ENCODE results near the gene ARPC1A. TPM values are rescaled to one million over a fixed set of nuclear protein-coding genes. Genes with fewer than 3 reads are reported as not detected.

Gene ARPC1A
- total RNA-seq, 5 donors from 2014 or later (not counting 1 experiment from before 2014, with no cell fraction given) = 30.6 to 49.1 (median 40.4) TPM

GRCh38 chr7:99359465-99360154, 33.9 kb downstream of the ARPC1A start:
- CTCF ChIA-PET = interaction anchor here in 1 of 2 donors (0.7 kb wide), 2 partner anchors 15 to 48 kb away, joined by 5 to 8 read pairs; partner anchors contain the start of gene ARPC1B
- H3K36me3 ChIP-seq (ENCODE audit: control insufficient read depth in 2 of 2, extremely low read depth in 1 of 2, insufficient read depth in 1 of 2, low read length in 1 of 2) = peaks cover 28 to 78% of the 10 kb centered on the region in 2 donors
- no peak for DNase-seq
- no peaks in the 10 kb centered on the region for H3K4me1 ChIP-seq (ENCODE audit: control insufficient read depth in 1 of 2, extremely low read depth in 1 of 2, insufficient read depth in 2 of 2, low read length in 2 of 2)
- Mint-ChIP-seq H3K27me3 (no peaks in the 10 kb centered on the region), H3K27ac (peak overlapping the region in 1 of 2 donors; percentile 44), H3K9me3 (no peaks in the 10 kb centered on the region), H3K36me3 (peaks cover 45% of the 10 kb centered on the region), H3K4me3 (no peak overlapping the region), H3K4me1 (no peaks in the 10 kb centered on the region)
- 96% methylated on average over 19 of the region's 22 CpGs for WGBS (ENCODE audit: insufficient coverage)
- POLR2A ChIA-PET = no interaction called here
- H3K4me3 ChIP-seq (ENCODE audit: control insufficient read depth in 1 of 2, extremely low read depth in 1 of 2, low read length in 1 of 2) = no peak overlapping the region
- H3K9me3 ChIP-seq = no peaks in the 10 kb centered on the region
- ATAC-seq (replicated peaks in 1 of 4) = no peak
- no peak overlapping the region for H3K27ac ChIP-seq (ENCODE audit: low read length)
- H3K27me3 ChIP-seq (replicated peaks in 1 of 2; ENCODE audit: control insufficient read depth in 2 of 2, extremely low read depth in 1 of 2, insufficient read depth in 2 of 2, low read length in 1 of 2) = no peaks in the 10 kb centered on the region

- H3K9me3 ChIP-seq = no peaks in the 10 kb centered on the region
- H3K36me3 ChIP-seq (ENCODE audit: control insufficient read depth in 2 of 2, extremely low read depth in 1 of 2, insufficient read depth in 1 of 2, low read length in 1 of 2) = peaks cover 35 to 80% of the 10 kb centered on the region in 2 donors
- Mint-ChIP-seq H3K9me3 (no peaks in the 10 kb centered on the region), H3K27me3 (no peaks in the 10 kb centered on the region), H3K36me3 (peaks cover 43% of the 10 kb centered on the region), H3K27ac (no peak overlapping the region), H3K4me3 (no peak overlapping the region), H3K4me1 (no peaks in the 10 kb centered on the region)
- peaks cover 0 to 4% of the 10 kb centered on the region in 2 experiments for H3K4me1 ChIP-seq (ENCODE audit: control insufficient read depth in 1 of 2, extremely low read depth in 1 of 2, insufficient read depth in 2 of 2, low read length in 2 of 2)
- ATAC-seq (replicated peaks in 1 of 4) (no peak), DNase-seq (no peak)
- no peak overlapping the region for H3K4me3 ChIP-seq (ENCODE audit: control insufficient read depth in 1 of 2, extremely low read depth in 1 of 2, low read length in 1 of 2)
- H3K27ac ChIP-seq (ENCODE audit: low read length) = no peak overlapping the region
- no peaks in the 10 kb centered on the region for H3K27me3 ChIP-seq (replicated peaks in 1 of 2; ENCODE audit: control insufficient read depth in 2 of 2, extremely low read depth in 1 of 2, insufficient read depth in 2 of 2, low read length in 1 of 2)
- WGBS (ENCODE audit: insufficient coverage) = no CpG with 5 or more reads among the region's 3 CpGs
- POLR2A ChIA-PET = interaction anchor here in 1 of 2 donors (0.6 to 0.7 kb wide), 3 partner anchors 46 to 300 kb away, joined by 3 to 6 read pairs (median 5); no protein-coding TSS in a partner anchor
- CTCF ChIA-PET = no interaction called here
Measured at GRCh38 chr7:99362801-99363200, 37.1 kb downstream of the ARPC1A start.

- no CpG with 5 or more reads among the region's 5 CpGs for WGBS (ENCODE audit: insufficient coverage)
- Histone ChIP-seq H3K4me3 (ENCODE audit: control insufficient read depth in 1 of 2, extremely low read depth in 1 of 2, low read length in 1 of 2) (no peak overlapping the region), H3K9me3 (no peaks in the 10 kb centered on the region), H3K27me3 (replicated peaks in 1 of 2; ENCODE audit: control insufficient read depth in 2 of 2, extremely low read depth in 1 of 2, insufficient read depth in 2 of 2, low read length in 1 of 2) (no peaks in the 10 kb centered on the region), H3K36me3 (ENCODE audit: control insufficient read depth in 2 of 2, extremely low read depth in 1 of 2, insufficient read depth in 1 of 2, low read length in 1 of 2) (peaks cover 31 to 75% of the 10 kb centered on the region in 2 donors), H3K4me1 (ENCODE audit: control insufficient read depth in 1 of 2, extremely low read depth in 1 of 2, insufficient read depth in 2 of 2, low read length in 2 of 2) (peaks cover 0 to 4% of the 10 kb centered on the region in 2 experiments), H3K27ac (ENCODE audit: low read length) (no peak overlapping the region)
- Mint-ChIP-seq H3K9me3 (no peaks in the 10 kb centered on the region), H3K36me3 (peaks cover 38% of the 10 kb centered on the region), H3K4me3 (no peak overlapping the region), H3K4me1 (no peaks in the 10 kb centered on the region), H3K27ac (no peak overlapping the region), H3K27me3 (no peaks in the 10 kb centered on the region)
- ATAC-seq (replicated peaks in 1 of 4) (no peak), DNase-seq (no peak)
- POLR2A ChIA-PET = no interaction called here
- CTCF ChIA-PET = no interaction called here
Measured at GRCh38 chr7:99363286-99363685, 37.6 kb downstream of the ARPC1A start.

GRCh38 chr7:99365318-99366141, 39.8 kb downstream of the ARPC1A start:
- Mint-ChIP-seq H3K9me3 (no peaks in the 10 kb centered on the region), H3K36me3 (peaks cover 32% of the 10 kb centered on the region), H3K27me3 (no peaks in the 10 kb centered on the region), H3K27ac (no peak overlapping the region), H3K4me3 (no peak overlapping the region), H3K4me1 (no peaks in the 10 kb centered on the region)
- H3K9me3 ChIP-seq = no peaks in the 10 kb centered on the region
- no peaks in the 10 kb centered on the region for H3K27me3 ChIP-seq (replicated peaks in 1 of 2; ENCODE audit: control insufficient read depth in 2 of 2, extremely low read depth in 1 of 2, insufficient read depth in 2 of 2, low read length in 1 of 2)
- CTCF ChIA-PET = interaction anchor here (0.6 to 1.4 kb wide), 4 partner anchors 40 to 465 kb away, joined by 3 to 7 read pairs (median 3); partner anchors contain the start of genes BUD31 (in 1 of the 2) and PDAP1 (in 1 of the 2)
- H3K4me3 ChIP-seq (ENCODE audit: control insufficient read depth in 1 of 2, extremely low read depth in 1 of 2, low read length in 1 of 2) = no peak overlapping the region
- H3K36me3 ChIP-seq (ENCODE audit: control insufficient read depth in 2 of 2, extremely low read depth in 1 of 2, insufficient read depth in 1 of 2, low read length in 1 of 2) = peaks cover 28 to 58% of the 10 kb centered on the region in 2 donors
- POLR2A ChIA-PET = interaction anchor here in 1 of 2 donors (0.6 kb wide), 1 partner anchor 57 kb away, joined by 3 read pairs; no protein-coding TSS in a partner anchor
- H3K4me1 ChIP-seq (ENCODE audit: control insufficient read depth in 1 of 2, extremely low read depth in 1 of 2, insufficient read depth in 2 of 2, low read length in 2 of 2) = peaks cover 0 to 4% of the 10 kb centered on the region in 2 experiments
- 88% methylated on average over 8 of the region's 17 CpGs for WGBS (ENCODE audit: insufficient coverage)
- peak; percentile 88 to 95 (median 93) for ATAC-seq (replicated peaks in 1 of 4)
- DNase-seq = peak in 34 of 35 experiments; percentile 36 to 77 (median 61)
- H3K27ac ChIP-seq (ENCODE audit: low read length) = no peak overlapping the region

- Histone ChIP-seq H3K27ac (ENCODE audit: low read length) (no peak overlapping the region), H3K4me1 (ENCODE audit: control insufficient read depth in 1 of 2, extremely low read depth in 1 of 2, insufficient read depth in 2 of 2, low read length in 2 of 2) (peaks cover 0 to 4% of the 10 kb centered on the region in 2 experiments), H3K9me3 (no peaks in the 10 kb centered on the region), H3K27me3 (replicated peaks in 1 of 2; ENCODE audit: control insufficient read depth in 2 of 2, extremely low read depth in 1 of 2, insufficient read depth in 2 of 2, low read length in 1 of 2) (no peaks in the 10 kb centered on the region), H3K36me3 (ENCODE audit: control insufficient read depth in 2 of 2, extremely low read depth in 1 of 2, insufficient read depth in 1 of 2, low read length in 1 of 2) (peaks cover 28 to 47% of the 10 kb centered on the region in 2 donors), H3K4me3 (ENCODE audit: control insufficient read depth in 1 of 2, extremely low read depth in 1 of 2, low read length in 1 of 2) (no peak overlapping the region)
- WGBS (ENCODE audit: insufficient coverage) = 94% methylated on average over 11 of the region's 11 CpGs
- DNase-seq (no peak), ATAC-seq (replicated peaks in 1 of 4) (no peak)
- Mint-ChIP-seq H3K4me3 (no peak overlapping the region), H3K9me3 (no peaks in the 10 kb centered on the region), H3K36me3 (peaks cover 26% of the 10 kb centered on the region), H3K27ac (no peak overlapping the region), H3K4me1 (no peaks in the 10 kb centered on the region), H3K27me3 (no peaks in the 10 kb centered on the region)
- CTCF ChIA-PET = interaction anchor here in 1 of 2 donors (1.0 kb wide), 1 partner anchor 8 kb away, joined by 3 read pairs; no protein-coding TSS in a partner anchor
- POLR2A ChIA-PET = interaction anchor here in 1 of 2 donors (0.6 kb wide), 1 partner anchor 80 kb away, joined by 7 read pairs; no protein-coding TSS in a partner anchor
Measured at GRCh38 chr7:99366646-99367045, 40.9 kb downstream of the ARPC1A start.

- Histone ChIP-seq H3K4me3 (ENCODE audit: control insufficient read depth in 1 of 2, extremely low read depth in 1 of 2, low read length in 1 of 2) (no peak overlapping the region), H3K27me3 (replicated peaks in 1 of 2; ENCODE audit: control insufficient read depth in 2 of 2, extremely low read depth in 1 of 2, insufficient read depth in 2 of 2, low read length in 1 of 2) (no peaks in the 10 kb centered on the region), H3K4me1 (ENCODE audit: control insufficient read depth in 1 of 2, extremely low read depth in 1 of 2, insufficient read depth in 2 of 2, low read length in 2 of 2) (peaks cover 0 to 13% of the 10 kb centered on the region in 2 experiments), H3K27ac (ENCODE audit: low read length) (no peak overlapping the region), H3K36me3 (ENCODE audit: control insufficient read depth in 2 of 2, extremely low read depth in 1 of 2, insufficient read depth in 1 of 2, low read length in 1 of 2) (peaks cover 24 to 30% of the 10 kb centered on the region in 2 donors), H3K9me3 (no peaks in the 10 kb centered on the region)
- POLR2A ChIA-PET = no interaction called here
- CTCF ChIA-PET = no interaction called here
- ATAC-seq (replicated peaks in 1 of 4) = no peak
- DNase-seq = no peak
- Mint-ChIP-seq H3K4me3 (no peak overlapping the region), H3K36me3 (peaks cover 12% of the 10 kb centered on the region), H3K27me3 (no peaks in the 10 kb centered on the region), H3K9me3 (no peaks in the 10 kb centered on the region), H3K27ac (peak overlapping the region in 1 of 2 donors; percentile 39), H3K4me1 (peaks cover 5 to 10% (median 7%) of the 10 kb centered on the region in 3 donors)
- WGBS (ENCODE audit: insufficient coverage) = 95% methylated on average over 8 of the region's 13 CpGs
Measured at GRCh38 chr7:99368750-99369389, 43.2 kb downstream of the ARPC1A start.
